Fibroblast of mammary gland (primary cell): ENCODE measurements around the gene TTC23L.

Source experiments
- DNase-seq: peaks from one replicate; pipeline ENCODE4 v3.0.0-alpha.2; 2010; ENCODE audit warnings: low read depth
- H3K4me3 ChIP-seq: 2 replicates; pipeline ENCODE4 v1.5.1; 2011; ENCODE audit warnings: low read depth, mild to moderate bottlenecking, low read length, moderate library complexity; ENCODE audit not compliant: control insufficient read depth
- TF ChIP-seq, protein P1 (sequence below): conservative IDR thresholded peaks from 2 replicates; pipeline ENCODE4 v1.5.1; 2011; ENCODE audit warnings: low read depth, low read length, inconsistent platforms; ENCODE audit not compliant: control insufficient read depth, insufficient read depth

The TTC23L gene

GRCh38 chr5:34854459-34855174 lies 15.7 kb downstream of the TTC23L start:
- no peak for DNase-seq
- TF ChIP-seq, protein P1, sequence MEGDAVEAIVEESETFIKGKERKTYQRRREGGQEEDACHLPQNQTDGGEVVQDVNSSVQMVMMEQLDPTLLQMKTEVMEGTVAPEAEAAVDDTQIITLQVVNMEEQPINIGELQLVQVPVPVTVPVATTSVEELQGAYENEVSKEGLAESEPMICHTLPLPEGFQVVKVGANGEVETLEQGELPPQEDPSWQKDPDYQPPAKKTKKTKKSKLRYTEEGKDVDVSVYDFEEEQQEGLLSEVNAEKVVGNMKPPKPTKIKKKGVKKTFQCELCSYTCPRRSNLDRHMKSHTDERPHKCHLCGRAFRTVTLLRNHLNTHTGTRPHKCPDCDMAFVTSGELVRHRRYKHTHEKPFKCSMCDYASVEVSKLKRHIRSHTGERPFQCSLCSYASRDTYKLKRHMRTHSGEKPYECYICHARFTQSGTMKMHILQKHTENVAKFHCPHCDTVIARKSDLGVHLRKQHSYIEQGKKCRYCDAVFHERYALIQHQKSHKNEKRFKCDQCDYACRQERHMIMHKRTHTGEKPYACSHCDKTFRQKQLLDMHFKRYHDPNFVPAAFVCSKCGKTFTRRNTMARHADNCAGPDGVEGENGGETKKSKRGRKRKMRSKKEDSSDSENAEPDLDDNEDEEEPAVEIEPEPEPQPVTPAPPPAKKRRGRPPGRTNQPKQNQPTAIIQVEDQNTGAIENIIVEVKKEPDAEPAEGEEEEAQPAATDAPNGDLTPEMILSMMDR, result no peak
- no peak overlapping the region for H3K4me3 ChIP-seq

DNA sequence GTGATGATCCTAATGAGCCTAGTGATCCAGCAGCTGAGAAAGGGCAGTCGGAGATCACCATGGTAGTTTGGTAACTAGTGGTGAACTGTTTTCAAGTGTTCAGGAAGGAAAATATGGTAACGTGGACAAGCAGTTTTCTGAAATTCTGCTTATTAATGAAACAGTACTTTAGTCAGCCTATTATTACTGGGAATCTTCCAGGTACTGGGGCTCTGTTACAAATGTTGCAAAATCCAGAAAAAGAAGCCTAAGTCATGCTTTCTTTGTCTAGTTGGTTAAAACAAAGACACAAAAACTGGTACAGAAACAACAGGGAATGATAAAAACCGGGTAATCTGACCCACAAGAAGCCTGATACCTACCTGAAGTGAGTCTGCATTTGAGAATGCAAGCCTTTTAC lies 18.2 kb downstream of the TTC23L start:
- no peak overlapping the region for H3K4me3 ChIP-seq
- DNase-seq, result peak; percentile 44
- TF ChIP-seq, protein P1, result no peak

- H3K4me3 ChIP-seq, result no peak overlapping the region
- no peak for DNase-seq
- TF ChIP-seq, protein P1, result no peak
Observed at GRCh38 chr5:34857894-34858293, 18.9 kb downstream of the TTC23L start.

DNA sequence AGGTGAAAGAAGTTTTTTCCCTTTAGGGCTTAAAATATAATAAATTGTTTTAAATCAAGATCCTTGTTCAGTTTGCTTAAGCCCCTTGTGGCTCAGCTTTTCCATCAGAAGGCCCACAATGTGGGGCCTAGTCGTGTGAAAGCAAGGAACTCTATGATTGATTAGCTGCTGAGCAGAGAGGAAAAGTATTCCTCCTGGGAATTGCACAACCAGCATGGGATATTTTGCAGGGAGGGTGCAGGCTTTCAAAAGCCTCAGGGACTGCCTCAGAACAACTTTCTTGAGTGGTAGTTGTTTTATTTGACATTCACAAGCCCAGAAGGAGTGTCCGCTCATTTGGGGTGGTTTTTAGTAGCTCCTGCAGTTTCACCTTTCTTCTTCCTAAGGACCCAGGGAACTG lies 19.8 kb downstream of the TTC23L start:
- TF ChIP-seq, protein P1, result no peak
- DNase-seq, result peak; percentile 68
- no peak overlapping the region for H3K4me3 ChIP-seq

DNA sequence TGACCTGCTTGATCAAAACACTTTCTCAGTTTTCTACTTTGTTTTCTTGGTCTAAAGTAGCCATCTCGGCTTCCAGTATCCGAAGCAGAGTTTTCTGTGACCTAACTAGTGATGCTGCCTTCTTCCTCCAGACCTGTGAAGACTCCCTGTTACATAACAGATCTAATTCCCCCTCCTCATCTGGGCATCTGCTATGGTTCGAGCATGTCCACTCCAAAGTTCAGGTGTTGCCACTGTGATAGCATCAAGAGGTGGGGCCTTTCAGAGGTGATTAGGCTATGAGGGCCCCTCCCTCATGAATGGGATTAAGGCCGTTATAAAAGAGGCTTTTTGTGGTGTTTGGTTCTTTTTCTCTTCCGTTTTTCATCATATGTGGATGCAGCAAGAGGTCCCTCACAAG lies 20.3 kb downstream of the TTC23L start:
- TF ChIP-seq, protein P1, result no peak
- no peak overlapping the region for H3K4me3 ChIP-seq
- DNase-seq, result no peak

GRCh38 chr5:34863946-34864345 lies 25.0 kb downstream of the TTC23L start:
- no peak for DNase-seq
- TF ChIP-seq, protein P1, result no peak
- H3K4me3 ChIP-seq, result no peak overlapping the region

- H3K4me3 ChIP-seq, result no peak overlapping the region
- TF ChIP-seq, protein P1, result no peak
- DNase-seq, result no peak
Observed at GRCh38 chr5:34865091-34865490, 26.1 kb downstream of the TTC23L start.
